G401 (cell line): ENCODE measurements around the gene KHDC3L. TPM values are rescaled to one million over a fixed set of nuclear protein-coding genes. Genes with fewer than 3 reads are reported as not detected.
"Not testable (repeated sequence)": the region's sequence is repeated elsewhere in the genome, so short reads cannot be mapped to it uniquely, and the experiment has no call there.

Source experiments
- DNase-seq: peaks from one replicate; pipeline ENCODE4 v3.0.0-alpha.2; 2015; ENCODE audit warnings: low spot score
- in situ Hi-C: cut with HindIII; loops from 2 replicates; pipeline ENCODE4 v1.10.0; 2016; ENCODE audit warnings: low sequenced_read_pairs, mixed read lengths
- total RNA-seq: library from RNA; depleted of rRNA; stranded (reverse); fragments of >200 nt; shearing (Covaris generic); gene quantifications from 2 replicates; pipeline ENCODE4 v1.2.3, GENCODE V29; 2014

Gene KHDC3L
- total RNA-seq, 1 experiment from 2014 or later, result not detected

DNA sequence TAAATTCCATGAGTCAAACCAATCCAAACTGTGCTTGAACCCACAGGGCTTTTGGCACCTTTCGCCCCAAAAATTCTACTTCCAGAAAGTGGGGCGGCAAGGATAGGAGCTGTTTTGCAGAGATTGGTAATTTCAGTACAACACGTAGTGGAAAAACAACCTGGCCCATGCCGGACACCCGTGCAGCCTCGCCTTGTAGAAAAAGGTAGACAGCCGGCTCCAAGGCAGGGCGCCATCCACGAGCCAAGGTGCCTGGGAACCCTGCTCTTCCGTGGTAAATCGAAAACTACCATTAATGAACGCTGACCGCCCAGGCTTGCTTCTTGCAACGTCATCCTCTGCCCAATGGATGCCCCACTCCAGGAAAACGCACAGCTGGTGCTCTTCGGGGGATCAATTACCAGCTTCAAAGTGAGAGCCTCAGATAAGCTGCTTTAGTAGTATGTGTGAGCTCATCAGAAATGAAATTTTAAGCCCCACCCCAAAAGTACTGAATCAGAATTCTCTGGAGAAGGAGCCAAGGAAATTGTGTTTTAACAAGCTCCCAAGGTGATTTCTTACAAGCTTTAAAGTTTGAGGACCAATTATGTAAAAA lies 5.4 kb downstream of the KHDC3L start:
- in situ Hi-C loops, result no loop called here
- DNase-seq, result peak; percentile 83

DNA sequence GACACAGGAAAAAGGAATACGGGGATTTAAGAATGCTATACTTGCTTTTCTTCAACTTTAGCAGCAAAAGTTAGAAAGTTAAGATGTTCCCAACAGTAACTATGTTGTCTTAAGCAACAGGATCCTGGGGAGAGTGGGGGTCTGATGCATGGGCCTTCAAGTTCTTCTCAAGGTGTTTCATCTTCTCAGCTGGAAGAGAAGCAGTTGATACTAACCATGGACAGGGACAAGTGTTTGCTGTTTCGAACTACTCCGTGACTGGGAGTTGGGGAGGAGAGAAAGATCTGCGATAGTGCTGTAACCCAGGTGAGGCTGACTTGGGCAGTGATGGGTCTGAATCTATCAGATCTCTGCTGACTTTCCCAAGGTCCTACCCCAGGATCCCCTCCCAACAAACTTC lies 6.2 kb downstream of the KHDC3L start:
- DNase-seq, result no peak
- in situ Hi-C loops, result no loop called here

DNA sequence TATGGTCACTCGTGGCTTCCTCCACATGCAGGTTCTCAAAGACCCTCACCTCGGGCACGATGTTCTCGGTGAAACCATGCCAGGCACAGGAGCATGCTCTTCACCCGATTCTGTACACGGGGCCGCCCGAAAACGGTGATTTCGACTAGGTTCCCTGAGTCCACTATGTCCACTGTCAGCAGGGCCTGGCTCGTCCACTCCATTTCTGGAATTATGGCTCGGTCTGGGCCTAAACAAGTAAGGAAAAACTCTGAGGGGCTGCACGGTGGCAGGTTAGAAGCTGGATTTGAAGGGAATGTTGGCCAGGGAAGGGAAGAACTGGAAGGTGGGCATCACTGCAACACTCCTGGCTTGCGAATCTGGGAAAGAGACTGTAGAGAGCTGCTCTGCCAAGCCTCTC lies 6.7 kb downstream of the KHDC3L start:
- in situ Hi-C loops, result no loop called here
- no peak for DNase-seq

DNA sequence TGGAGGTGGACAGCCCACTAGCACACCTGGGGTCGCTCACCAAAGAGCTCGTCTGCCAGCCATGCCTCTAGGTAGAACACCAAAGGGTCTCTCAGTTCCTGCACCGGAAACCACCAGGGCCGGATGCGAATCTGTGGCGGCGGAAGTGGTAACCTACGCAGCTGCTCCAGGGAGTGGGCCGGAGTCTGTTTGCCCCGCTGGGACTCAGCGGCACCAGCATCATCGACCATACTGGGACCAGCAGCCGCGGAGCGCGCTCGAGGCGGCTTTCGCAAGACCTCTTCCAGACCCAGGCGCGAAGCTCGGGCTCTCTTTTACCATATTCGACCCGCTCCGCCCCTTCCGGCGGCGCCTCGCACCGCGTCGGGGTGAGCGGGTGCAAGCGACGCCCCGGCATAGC lies 7.1 kb downstream of the KHDC3L start, which contains the start of gene OOEP:
TSS of gene OOEP (minus strand) at position 335 of the 400 bp plus-strand sequence. CDS start at position 230, 105 bp downstream.
- DNase-seq, result no peak
- in situ Hi-C loops, result no loop called here

DNA sequence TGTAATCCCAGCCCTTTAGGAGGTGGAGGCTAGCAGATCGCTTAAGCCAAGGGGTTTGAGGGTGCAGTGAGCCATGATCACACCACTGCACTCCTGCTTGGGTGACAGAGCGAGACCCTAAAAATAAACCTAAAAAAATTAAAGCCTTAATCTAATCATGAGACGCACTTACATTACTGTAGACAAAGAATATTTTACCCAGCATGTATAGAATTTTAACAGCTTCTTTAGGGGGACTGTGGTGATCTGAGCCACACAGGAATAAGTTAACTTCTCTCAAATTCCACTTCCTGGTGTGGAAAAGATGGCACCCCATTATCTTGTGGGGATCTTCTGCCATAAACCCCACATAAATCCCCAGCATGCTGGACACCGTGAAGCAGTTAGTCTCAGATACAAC lies 9.5 kb downstream of the KHDC3L start:
- in situ Hi-C loops, result no loop called here

DNA sequence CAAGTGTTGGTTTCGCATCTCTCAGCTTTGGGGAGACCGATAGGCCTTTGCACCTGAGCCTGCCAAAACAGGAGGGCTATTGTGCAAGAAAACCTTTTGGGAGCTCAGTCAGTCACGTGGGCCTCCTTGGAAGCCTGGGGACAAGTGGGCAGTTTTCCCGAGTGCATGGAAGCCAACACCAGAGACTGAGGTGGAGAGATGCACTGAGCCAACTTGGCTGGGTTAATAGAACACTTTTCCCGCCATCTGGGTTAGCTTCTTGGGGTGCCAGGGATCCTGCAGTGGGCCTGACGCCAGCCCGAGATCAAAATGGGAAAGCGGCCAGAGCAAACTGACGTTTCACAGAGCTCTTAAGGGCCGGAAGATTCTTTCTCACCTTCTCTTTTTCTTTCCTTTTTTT lies 10.1 kb downstream of the KHDC3L start:
- in situ Hi-C loops, result no loop called here

More for the DNA sequence above, 9.5 kb downstream of the KHDC3L start:
- no peak for DNase-seq

DNA sequence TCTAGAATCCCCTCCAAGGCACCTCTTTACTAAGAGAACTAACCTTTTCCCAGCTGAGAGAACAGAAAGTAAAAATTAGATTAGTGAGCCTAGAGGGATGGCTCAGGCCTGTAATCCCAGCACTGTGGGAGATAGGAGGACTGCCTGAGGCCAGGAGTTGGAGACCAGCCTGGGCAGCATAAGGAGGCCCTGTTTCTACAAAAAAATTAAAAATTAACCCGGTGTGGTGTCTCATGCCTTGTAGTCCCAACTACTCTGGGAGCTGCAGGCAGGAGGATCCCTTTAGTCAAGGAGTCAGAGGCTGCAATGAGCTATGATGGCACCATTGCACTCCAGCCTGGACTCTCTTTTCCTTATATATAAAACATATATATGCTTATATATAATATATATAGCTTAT lies 12.8 kb downstream of the KHDC3L start:
- in situ Hi-C loops, result no loop called here
- DNase-seq, result peak; percentile 83

More for the DNA sequence above, 10.1 kb downstream of the KHDC3L start:
- peak; percentile 98 for DNase-seq

DNA sequence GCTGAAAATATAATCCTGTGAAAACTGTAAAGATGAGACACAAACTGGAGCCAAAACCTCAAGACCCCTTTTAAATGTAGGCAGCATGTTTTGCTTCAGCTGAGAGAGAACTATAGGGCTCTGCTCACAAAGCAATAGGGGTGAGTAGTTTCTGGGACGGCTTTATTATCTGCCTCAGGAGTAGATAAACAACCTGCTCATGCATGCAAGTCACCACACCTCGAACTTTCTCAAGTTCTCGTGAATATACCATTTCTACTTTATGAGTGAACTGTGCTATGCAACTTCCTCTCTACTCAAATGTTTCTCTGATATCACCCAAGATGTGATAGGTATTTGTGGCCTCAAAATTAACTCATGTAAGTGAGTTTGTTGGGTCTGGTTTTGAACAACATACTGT lies 14.8 kb downstream of the KHDC3L start:
- in situ Hi-C loops, result no loop called here

DNA sequence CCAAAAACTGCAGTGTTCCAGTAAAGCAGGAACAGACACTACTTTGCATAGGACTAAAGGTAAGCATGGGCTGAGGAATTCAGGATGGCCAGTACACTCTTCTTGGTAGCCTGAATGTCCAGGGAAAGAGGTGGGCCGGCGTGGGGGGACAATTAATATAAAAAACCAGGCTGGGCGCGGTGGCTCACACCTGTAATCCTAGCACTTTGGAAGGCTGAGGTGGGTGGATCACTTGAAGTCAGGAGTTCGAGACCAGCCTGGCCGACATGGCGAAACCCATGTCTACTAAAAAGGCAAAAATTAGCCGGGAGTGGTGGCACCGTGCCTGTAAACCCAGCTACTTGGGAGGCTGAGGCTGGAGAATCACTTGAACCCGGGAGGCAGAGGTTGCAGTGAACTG lies 19.1 kb downstream of the KHDC3L start:
- DNase-seq, in situ Hi-C loops: not testable (repeated sequence)

More for the DNA sequence above, 14.8 kb downstream of the KHDC3L start:
- DNase-seq, result no peak

DNA sequence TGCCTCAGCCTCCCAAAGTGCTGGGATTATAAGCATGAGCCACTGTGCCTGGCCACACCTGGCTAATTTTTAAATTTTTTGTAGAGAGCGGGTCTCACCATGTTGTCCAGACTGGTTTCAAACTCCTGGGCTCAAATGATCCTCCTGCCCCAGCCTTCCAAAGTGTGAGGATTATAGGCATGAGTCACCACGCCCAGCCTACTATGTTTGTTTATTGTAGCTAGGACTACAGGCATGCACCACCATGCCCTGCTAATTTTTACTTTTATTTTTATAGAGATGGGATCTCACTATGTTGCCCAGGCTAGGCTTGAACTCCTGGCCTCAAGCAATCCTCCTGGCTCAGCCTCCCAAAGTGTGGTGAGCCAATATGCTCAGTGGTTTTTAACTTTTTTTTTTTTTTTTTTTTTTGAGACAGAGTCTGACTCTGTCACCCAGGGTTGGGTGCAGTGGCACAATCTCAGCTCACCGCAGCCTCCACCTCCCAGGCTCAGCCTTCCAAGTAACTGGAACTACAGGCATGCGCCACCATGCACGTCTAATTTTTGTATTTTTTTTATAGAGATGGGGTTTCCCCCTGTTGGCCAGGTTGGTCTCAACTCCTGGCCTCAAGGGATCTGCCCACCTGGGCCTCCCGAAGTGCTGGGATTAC lies 20.1 kb downstream of the KHDC3L start:
- in situ Hi-C loops, result no loop called here
- no peak for DNase-seq

DNA sequence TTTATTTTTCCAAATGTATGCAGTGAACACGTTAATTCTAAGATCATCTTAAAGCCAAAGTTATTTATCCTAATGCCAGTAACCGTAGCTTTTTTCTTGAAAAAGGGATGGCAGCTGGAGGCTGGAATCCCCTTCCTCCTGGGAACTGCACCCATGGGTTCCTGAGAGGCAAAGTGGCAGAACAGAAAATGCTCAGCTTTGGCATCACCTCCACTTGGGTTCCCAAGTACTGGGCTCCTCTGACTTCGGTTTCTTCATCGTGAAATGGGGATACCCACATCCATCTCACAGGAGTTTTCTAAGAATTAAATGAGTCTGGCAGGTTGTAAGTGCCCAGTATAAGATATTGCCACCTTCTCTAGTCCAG lies 26.0 kb downstream of the KHDC3L start:
- DNase-seq, result no peak

DNA sequence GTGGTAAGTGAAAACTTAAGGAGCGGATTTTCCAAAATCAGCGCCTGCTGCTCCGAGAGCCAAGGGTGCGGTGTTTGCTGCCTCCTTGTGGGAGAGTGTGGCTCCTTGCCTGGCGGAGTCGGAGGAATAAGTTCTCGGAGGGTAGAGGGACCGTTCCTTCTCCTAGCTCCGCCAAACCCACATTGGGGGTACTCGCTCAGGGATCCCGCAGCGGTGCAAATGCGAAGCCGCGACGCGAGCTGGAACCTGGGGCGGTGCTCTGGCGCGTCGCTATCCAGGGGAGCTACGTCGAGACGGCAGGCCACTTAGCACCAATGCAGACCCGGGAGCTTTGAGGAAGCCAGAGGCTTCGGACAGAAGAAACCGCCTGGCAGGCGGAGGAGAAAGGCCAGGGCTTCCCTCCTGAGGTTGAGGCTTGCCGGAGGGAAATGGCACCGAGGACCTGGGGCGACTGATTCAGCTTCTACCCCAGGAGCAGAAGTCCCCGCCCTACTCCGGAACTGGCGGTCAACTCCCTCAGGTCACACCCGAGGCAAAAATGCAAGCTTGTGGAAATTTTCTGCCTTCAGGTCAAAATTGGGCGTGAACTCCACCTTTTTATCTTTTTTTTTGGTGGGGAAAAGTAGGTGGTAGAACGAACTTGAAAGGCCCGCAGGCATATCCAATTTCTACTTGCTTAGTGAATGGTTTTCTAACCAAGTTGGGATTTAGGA lies 26.5 kb downstream of the KHDC3L start:
- in situ Hi-C loops, result no loop called here
- peak; percentile 77 for DNase-seq

More for the DNA sequence above, 26.0 kb downstream of the KHDC3L start:
- in situ Hi-C loops, result no loop called here

DNA sequence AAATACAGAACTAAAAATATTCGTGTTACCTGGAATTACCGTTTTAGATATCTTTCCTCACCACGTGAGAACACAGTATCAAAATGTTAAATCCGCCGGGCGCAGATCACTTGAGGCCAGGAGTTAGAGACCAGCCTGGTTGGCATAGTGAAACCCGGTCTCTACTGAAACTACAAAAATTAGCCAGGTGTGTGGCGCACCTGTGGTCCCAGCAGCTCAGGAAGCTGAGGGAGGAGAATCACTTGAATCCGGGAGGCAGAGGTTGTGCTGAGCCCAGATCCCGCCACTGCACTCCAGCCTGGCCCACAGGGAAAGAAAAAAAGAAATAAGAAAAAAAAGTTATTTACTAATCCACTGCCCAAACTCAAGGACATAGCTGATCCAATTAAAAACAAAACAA lies 27.4 kb downstream of the KHDC3L start:
- DNase-seq, result no peak
- in situ Hi-C loops, result no loop called here

DNA sequence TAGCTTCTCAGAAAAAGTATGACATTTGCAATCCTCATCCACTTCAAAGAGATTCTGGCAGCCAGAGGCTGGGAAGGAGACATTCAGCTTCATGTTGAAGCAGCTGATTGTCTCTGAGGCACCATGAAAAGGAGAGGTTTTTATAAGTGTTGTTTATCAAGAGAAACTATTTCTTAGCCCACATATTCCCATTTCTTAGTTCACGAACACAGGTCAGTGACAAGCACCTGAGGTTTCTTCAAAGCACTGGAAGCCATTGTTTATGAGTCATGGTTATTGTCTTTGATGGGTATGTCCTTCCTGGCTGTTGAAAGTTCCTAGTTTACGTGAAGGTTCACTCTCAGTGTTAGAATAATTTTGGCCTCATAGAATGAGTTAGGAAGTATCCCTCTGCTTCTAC lies 29.2 kb downstream of the KHDC3L start:
- in situ Hi-C loops, result no loop called here

DNA sequence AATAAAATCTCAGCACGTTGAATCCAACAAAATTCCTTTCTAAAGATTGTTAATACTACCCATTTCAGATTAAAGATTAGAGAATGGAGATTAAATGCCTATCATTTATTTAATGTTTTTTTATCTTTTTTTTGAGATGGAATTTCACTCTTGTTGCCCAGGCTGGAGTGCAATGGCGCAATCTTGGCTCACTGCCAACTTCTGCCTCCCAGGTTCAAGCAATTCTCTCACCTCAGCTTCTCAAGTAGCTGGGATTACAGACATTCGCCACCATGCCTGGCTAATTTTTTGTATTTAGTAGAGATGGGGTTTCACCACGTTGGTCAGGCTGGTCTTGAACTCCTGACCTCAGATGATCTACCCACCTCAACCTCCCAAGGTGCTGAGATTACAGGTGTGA lies 29.7 kb downstream of the KHDC3L start:
- DNase-seq, in situ Hi-C loops: not testable (repeated sequence)

More for the DNA sequence above, 29.2 kb downstream of the KHDC3L start:
- DNase-seq, result no peak

DNA sequence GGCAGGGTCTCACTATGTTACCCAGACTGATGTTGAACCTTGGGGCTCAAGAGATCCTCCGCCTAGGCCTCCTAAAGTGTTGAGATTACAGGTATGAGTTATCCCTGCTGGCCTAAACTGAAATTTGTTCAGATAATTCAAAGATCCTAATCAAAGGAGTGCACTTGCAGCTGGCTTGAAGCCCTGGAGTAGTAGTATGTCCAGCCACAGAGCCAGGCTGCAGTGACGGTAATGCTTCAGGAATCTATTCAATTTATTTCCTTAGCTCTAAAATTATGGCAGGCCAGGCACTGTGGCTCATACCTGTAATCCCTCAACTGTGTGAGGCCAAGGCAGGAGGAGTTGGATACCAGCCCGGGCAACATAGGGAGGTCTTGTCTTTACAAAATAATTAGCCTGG lies 30.8 kb downstream of the KHDC3L start:
- no peak for DNase-seq
- in situ Hi-C loops, result no loop called here

DNA sequence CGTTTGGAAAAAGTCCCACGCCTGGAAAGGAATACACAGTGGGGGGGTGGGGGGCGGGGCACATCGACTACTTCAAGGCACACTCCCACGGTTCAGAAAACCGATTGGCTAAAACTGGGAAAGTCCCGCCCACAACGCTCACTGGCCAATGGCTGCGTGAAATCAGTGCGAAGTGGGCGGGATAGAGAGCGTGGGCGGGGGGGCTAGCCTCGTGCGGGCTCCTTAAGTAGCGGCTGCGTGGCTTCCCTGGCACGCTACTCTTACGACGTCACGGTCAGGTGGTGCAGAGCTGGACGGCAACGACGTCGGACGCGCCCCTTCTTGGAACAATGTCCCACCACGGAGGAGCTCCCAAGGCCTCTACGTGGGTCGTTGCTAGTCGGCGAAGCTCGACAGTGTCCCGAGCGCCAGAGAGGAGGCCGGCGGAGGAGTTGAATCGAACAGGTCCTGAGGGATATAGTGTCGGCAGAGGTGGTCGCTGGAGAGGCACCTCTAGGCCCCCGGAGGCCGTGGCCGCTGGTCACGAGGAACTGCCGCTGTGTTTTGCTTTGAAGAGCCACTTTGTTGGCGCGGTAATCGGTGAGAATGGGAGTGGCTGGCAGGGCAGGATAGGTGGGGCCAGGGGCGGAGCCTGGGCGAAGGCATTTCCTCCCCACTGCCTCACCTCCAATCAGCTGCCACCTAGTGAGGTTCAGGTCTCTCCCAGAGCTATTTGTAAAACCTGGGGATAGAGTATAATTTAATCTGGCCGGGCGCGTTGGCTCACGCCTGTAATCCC lies 32.3 kb downstream of the KHDC3L start, which contains the start of gene DDX43:
TSS of gene DDX43 (plus strand) at position 252 of the 778 bp plus-strand sequence. CDS start at position 330, 78 bp downstream.
- no peak for DNase-seq
- in situ Hi-C loops, result no loop called here

DNA sequence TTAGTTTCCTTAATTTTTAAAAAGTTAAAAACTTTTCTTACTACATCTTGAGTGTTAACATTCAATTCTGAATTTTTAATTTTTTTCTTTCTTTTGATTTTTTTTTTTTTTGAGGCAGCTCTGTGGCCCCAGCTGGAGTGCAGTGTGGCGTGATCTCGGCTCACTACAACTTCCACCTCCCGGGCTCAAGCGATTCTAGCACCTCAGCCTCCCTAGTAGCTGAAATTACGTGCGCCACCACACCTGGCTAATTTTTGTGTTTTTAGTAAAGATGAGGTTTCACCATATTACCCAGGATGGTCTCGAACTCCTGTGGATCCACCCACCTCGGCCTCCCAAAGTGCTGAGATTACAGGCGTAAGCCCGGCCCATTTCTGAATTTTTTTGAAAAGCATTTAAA lies 33.4 kb downstream of the KHDC3L start:
- no peak for DNase-seq
- in situ Hi-C loops, result no loop called here

DNA sequence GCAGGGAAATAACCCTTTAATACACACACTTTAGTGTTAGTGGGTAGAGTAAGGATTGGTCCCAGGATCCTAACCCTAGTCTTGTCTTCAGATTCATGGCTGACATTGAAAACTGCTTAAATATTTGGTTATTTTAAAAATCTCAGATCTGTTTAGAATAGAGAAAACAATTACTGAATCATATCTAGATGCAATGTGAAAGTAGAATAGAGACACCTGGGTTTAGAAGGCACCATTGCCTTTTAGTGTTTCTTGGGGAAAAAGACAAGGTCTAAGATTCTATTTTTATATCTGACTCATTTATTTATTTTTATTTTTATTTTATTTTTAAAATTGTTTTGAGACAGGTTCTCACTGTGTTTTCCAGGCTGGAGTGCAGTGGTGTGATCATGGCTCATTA lies 38.2 kb downstream of the KHDC3L start:
- no peak for DNase-seq
- in situ Hi-C loops, result no loop called here

DNA sequence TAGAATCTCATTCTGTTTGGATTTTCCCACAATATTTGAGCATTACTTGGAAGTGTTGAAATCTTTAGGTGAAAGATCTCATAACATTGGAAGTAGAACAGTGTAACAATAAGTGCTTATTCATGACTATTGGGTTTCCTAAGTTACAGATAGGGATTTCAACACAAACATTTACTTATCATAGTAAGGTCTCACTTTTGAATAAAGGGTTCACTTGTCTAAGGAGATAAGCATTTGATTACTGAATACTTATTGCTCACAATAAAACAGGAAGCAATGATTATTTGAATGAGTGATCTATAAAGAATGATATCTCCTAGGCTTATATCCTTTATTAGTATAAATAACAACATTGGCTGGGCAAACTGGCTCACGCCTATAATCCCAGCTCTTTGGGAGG lies 46.9 kb downstream of the KHDC3L start:
- in situ Hi-C loops, result no loop called here
- DNase-seq, result no peak
